Measurements from ENCODE around the gene CXCL5. TPM values are rescaled to one million over a fixed set of nuclear protein-coding genes. Genes with fewer than 3 reads are reported as not detected.

Gene CXCL5
- polyA plus RNA-seq, 1 experiment, result 0.69 TPM

GRCh38 chr4:74038425-74039314 lies 40.2 kb upstream of the CXCL5 start, which contains the start of gene CXCL3:
CXCL3 (minus strand) TSS chr4:74038689; CDS start chr4:74038611, 78 bp downstream.
- Histone ChIP-seq H3K4me3 (ENCODE audit: low read depth, low read length) (peak within 1 kb of the TSS; percentile 78), H3K27me3 (ENCODE audit: control insufficient read depth, insufficient read depth, low read length) (no peaks in the 10 kb centered on the region), H3K9me3 (ENCODE audit: control insufficient read depth, insufficient read depth, low read length) (no peaks in the 10 kb centered on the region), H3K27ac (ENCODE audit: low read depth, low read length) (peak within 1 kb of the TSS; percentile 22)
- no peak for DNase-seq (ENCODE audit: low read depth, low spot score)
- ChIA-PET POLR2A (interaction anchor here (0.9 to 1.6 kb wide), 2 partner anchors 42 to 377 kb away, joined by 3 to 5 read pairs; no protein-coding TSS in a partner anchor), CTCF (interaction anchor here (0.5 to 2.0 kb wide), 27 partner anchors 10 to 387 kb away, joined by 3 to 8 read pairs (median 3); partner anchors contain the start of gene CXCL2)
- TF ChIP-seq CTCF (IDR thresholded peaks at IDR 0.05; ENCODE audit: low read depth, low read length), result peak; percentile 23

- CTCF ChIA-PET, result interaction anchor here (0.7 to 2.0 kb wide), 16 partner anchors 10 to 386 kb away, joined by 3 to 8 read pairs (median 4); no protein-coding TSS in a partner anchor
- DNase-seq (ENCODE audit: low read depth, low spot score), result no peak
- no peaks in the 10 kb centered on the region for H3K9me3 ChIP-seq (ENCODE audit: control insufficient read depth, insufficient read depth, low read length)
- no peak for TF ChIP-seq CTCF (IDR thresholded peaks at IDR 0.05; ENCODE audit: low read depth, low read length)
- H3K27me3 ChIP-seq (ENCODE audit: control insufficient read depth, insufficient read depth, low read length), result no peaks in the 10 kb centered on the region
- peak overlapping the region; percentile 78 for H3K4me3 ChIP-seq (ENCODE audit: low read depth, low read length)
- H3K27ac ChIP-seq (ENCODE audit: low read depth, low read length), result no peak overlapping the region
- POLR2A ChIA-PET, result interaction anchor here (1.6 kb wide), 1 partner anchor 376 kb away, joined by 5 read pairs; no protein-coding TSS in a partner anchor
Observed at GRCh38 chr4:74038086-74038424, 39.6 kb upstream of the CXCL5 start.

GRCh38 chr4:74037076-74037955 lies 38.8 kb upstream of the CXCL5 start:
- ChIA-PET POLR2A (interaction anchor here (1.6 kb wide), 1 partner anchor 376 kb away, joined by 5 read pairs; no protein-coding TSS in a partner anchor), CTCF (interaction anchor here (0.7 to 2.0 kb wide), 13 partner anchors 13 to 465 kb away, joined by 3 to 8 read pairs (median 3); no protein-coding TSS in a partner anchor)
- Histone ChIP-seq H3K4me3 (ENCODE audit: low read depth, low read length) (peak overlapping the region; percentile 78), H3K27ac (ENCODE audit: low read depth, low read length) (no peak overlapping the region), H3K9me3 (ENCODE audit: control insufficient read depth, insufficient read depth, low read length) (no peaks in the 10 kb centered on the region), H3K27me3 (ENCODE audit: control insufficient read depth, insufficient read depth, low read length) (no peaks in the 10 kb centered on the region)
- no peak for DNase-seq (ENCODE audit: low read depth, low spot score)
- no peak for TF ChIP-seq CTCF (IDR thresholded peaks at IDR 0.05; ENCODE audit: low read depth, low read length)

- no peak for TF ChIP-seq CTCF (IDR thresholded peaks at IDR 0.05; ENCODE audit: low read depth, low read length)
- Histone ChIP-seq H3K9me3 (ENCODE audit: control insufficient read depth, insufficient read depth, low read length) (no peaks in the 10 kb centered on the region), H3K27me3 (ENCODE audit: control insufficient read depth, insufficient read depth, low read length) (no peaks in the 10 kb centered on the region), H3K4me3 (ENCODE audit: low read depth, low read length) (no peak overlapping the region), H3K27ac (ENCODE audit: low read depth, low read length) (no peak overlapping the region)
- no peak for DNase-seq (ENCODE audit: low read depth, low spot score)
- CTCF ChIA-PET, result no interaction called here
- POLR2A ChIA-PET, result no interaction called here
Observed at GRCh38 chr4:74033739-74034138, 35.3 kb upstream of the CXCL5 start.

All from AG04450 (cell line).